ENCODE measurements around the gene DBN1.

Gene DBN1

GRCh38 chr5:177504086-177505056 is 30.9 kb upstream of the DBN1 start:
- Histone ChIP-seq H3K27ac (ENCODE audit: low read length) (no peak overlapping the region), H4K20me1 (ENCODE audit: insufficient read depth, low read length) (peaks cover 5% of the 10 kb centered on the region), H3K4me3 (ENCODE audit: low read depth in 1 of 2, low read length in 2 of 2) (no peak overlapping the region), H3K9me3 (ENCODE audit: insufficient read depth, low read length, severe bottlenecking) (no peaks in the 10 kb centered on the region), H2AFZ (ENCODE audit: low read depth, low read length) (no peak overlapping the region), H3K4me2 (ENCODE audit: insufficient read depth, low read length) (no peak overlapping the region), H3K36me3 (ENCODE audit: insufficient read depth, low read length) (no peaks in the 10 kb centered on the region), H3K27me3 (ENCODE audit: insufficient read depth, low read length, poor library complexity) (no peaks in the 10 kb centered on the region), H3K4me1 (ENCODE audit: insufficient read depth, low read length) (peaks cover 4% of the 10 kb centered on the region; the same call in 1 of the 2 replicates), H3K9ac (ENCODE audit: low read depth, low read length) (no peak overlapping the region), H3K79me2 (ENCODE audit: insufficient read depth, low read length) (no peaks in the 10 kb centered on the region)
- no peak for DNase-seq
- no peak for TF ChIP-seq CTCF (IDR thresholded peaks at IDR 0.05; ENCODE audit: borderline replicate concordance, extremely low read depth, low read length, poor library complexity, severe bottlenecking)
- TF ChIP-seq EZH2 (IDR thresholded peaks at IDR 0.05; ENCODE audit: borderline replicate concordance, low read depth, low read length, severe bottlenecking) = no peak
- no peak for ATAC-seq (ENCODE audit: insufficient read depth, low read depth)

GRCh38 chr5:177503351-177504085 is 30.1 kb upstream of the DBN1 start:
- no peak overlapping the region for H2AFZ ChIP-seq (ENCODE audit: low read depth, low read length)
- no peaks in the 10 kb centered on the region for H3K36me3 ChIP-seq (ENCODE audit: insufficient read depth, low read length)
- H3K79me2 ChIP-seq (ENCODE audit: insufficient read depth, low read length) = no peaks in the 10 kb centered on the region
- no peak overlapping the region for H3K4me3 ChIP-seq (ENCODE audit: low read depth in 1 of 2, low read length in 2 of 2)
- DNase-seq = no peak
- TF ChIP-seq CTCF (IDR thresholded peaks at IDR 0.05; ENCODE audit: borderline replicate concordance, extremely low read depth, low read length, poor library complexity, severe bottlenecking) (no peak), EZH2 (IDR thresholded peaks at IDR 0.05; ENCODE audit: borderline replicate concordance, low read depth, low read length, severe bottlenecking) (no peak)
- no peaks in the 10 kb centered on the region for H3K9me3 ChIP-seq (ENCODE audit: insufficient read depth, low read length, severe bottlenecking)
- peaks cover 4% of the 10 kb centered on the region; the same call in 1 of the 2 replicates for H3K4me1 ChIP-seq (ENCODE audit: insufficient read depth, low read length)
- no peak overlapping the region for H3K4me2 ChIP-seq (ENCODE audit: insufficient read depth, low read length)
- H3K27me3 ChIP-seq (ENCODE audit: insufficient read depth, low read length, poor library complexity) = no peaks in the 10 kb centered on the region
- no peak overlapping the region for H3K9ac ChIP-seq (ENCODE audit: low read depth, low read length)
- ATAC-seq (ENCODE audit: insufficient read depth, low read depth) = no peak
- H3K27ac ChIP-seq (ENCODE audit: low read length) = no peak overlapping the region
- H4K20me1 ChIP-seq (ENCODE audit: insufficient read depth, low read length) = peaks cover 5% of the 10 kb centered on the region

GRCh38 chr5:177502886-177503285 is 29.5 kb upstream of the DBN1 start:
- Histone ChIP-seq H3K27ac (ENCODE audit: low read length) (no peak overlapping the region), H3K27me3 (ENCODE audit: insufficient read depth, low read length, poor library complexity) (no peaks in the 10 kb centered on the region), H2AFZ (ENCODE audit: low read depth, low read length) (no peak overlapping the region), H3K9ac (ENCODE audit: low read depth, low read length) (no peak overlapping the region), H3K79me2 (ENCODE audit: insufficient read depth, low read length) (no peaks in the 10 kb centered on the region), H3K4me1 (ENCODE audit: insufficient read depth, low read length) (peaks cover 8% of the 10 kb centered on the region), H4K20me1 (ENCODE audit: insufficient read depth, low read length) (peaks cover 5% of the 10 kb centered on the region), H3K4me2 (ENCODE audit: insufficient read depth, low read length) (no peak overlapping the region), H3K9me3 (ENCODE audit: insufficient read depth, low read length, severe bottlenecking) (no peaks in the 10 kb centered on the region), H3K36me3 (ENCODE audit: insufficient read depth, low read length) (no peaks in the 10 kb centered on the region), H3K4me3 (ENCODE audit: low read depth in 1 of 2, low read length in 2 of 2) (no peak overlapping the region)
- no peak for TF ChIP-seq CTCF (IDR thresholded peaks at IDR 0.05; ENCODE audit: borderline replicate concordance, extremely low read depth, low read length, poor library complexity, severe bottlenecking)
- TF ChIP-seq EZH2 (IDR thresholded peaks at IDR 0.05; ENCODE audit: borderline replicate concordance, low read depth, low read length, severe bottlenecking) = no peak
- ATAC-seq (ENCODE audit: insufficient read depth, low read depth) (no peak), DNase-seq (no peak)
